Measurements from ENCODE around the gene PSIP1. TPM values are rescaled to one million over a fixed set of nuclear protein-coding genes. Genes with fewer than 3 reads are reported as not detected.

The PSIP1 gene
- 10 to 100 TPM; 25.5 to 41.2 TPM for total RNA-seq

GRCh38 chr9:15510789-15511575 is at the start of gene PSIP1:
TSS of gene PSIP1 (minus strand) at chr9:15510970. CDS start at chr9:15510188, 782 bp downstream.
- DNase-seq, result peak; percentile 85
- TF ChIP-seq CTCF (IDR thresholded peaks at IDR 0.05), result no peak
- H3K4me1 ChIP-seq, result no peaks in the 10 kb centered on the region
- peak within 1 kb of the TSS; percentile 64 to 85 for H3K9ac ChIP-seq (ENCODE audit: low read depth in 2 of 2, low read length in 2 of 2)
- intact Hi-C loops (cut with DNase I), result loop anchor here (5.0 kb wide), 1 partner anchor 36 kb away; no protein-coding TSS in a partner anchor
- no peaks in the 10 kb centered on the region for H3K9me3 ChIP-seq
- no peaks in the 10 kb centered on the region for H3K27me3 ChIP-seq
- peak within 1 kb of the TSS; percentile 98 for H3K4me3 ChIP-seq
- peak within 1 kb of the TSS; percentile 93 for H3K27ac ChIP-seq
- no peaks in the 10 kb centered on the region for H3K36me3 ChIP-seq

GRCh38 chr9:15553528-15553898 is 42.7 kb upstream of the PSIP1 start:
- TF ChIP-seq CTCF (IDR thresholded peaks at IDR 0.05), result no peak
- Histone ChIP-seq H3K4me3 (peak overlapping the region; percentile 73), H3K27ac (peak overlapping the region; percentile 76), H3K9ac (ENCODE audit: low read depth in 2 of 2, low read length in 2 of 2) (peak overlapping the region; percentile 84 to 86), H3K9me3 (no peaks in the 10 kb centered on the region), H3K27me3 (no peaks in the 10 kb centered on the region), H3K36me3 (no peaks in the 10 kb centered on the region), H3K4me1 (no peaks in the 10 kb centered on the region)
- DNase-seq, result no peak
- intact Hi-C loops (cut with DNase I), result no loop called here

- peak within 1 kb of the TSS; percentile 73 for H3K4me3 ChIP-seq
- intact Hi-C loops (cut with DNase I), result no loop called here
- H3K36me3 ChIP-seq, result no peaks in the 10 kb centered on the region
- H3K4me1 ChIP-seq, result no peaks in the 10 kb centered on the region
- peak; percentile 95 for DNase-seq
- no peaks in the 10 kb centered on the region for H3K27me3 ChIP-seq
- TF ChIP-seq CTCF (IDR thresholded peaks at IDR 0.05), result no peak
- H3K9ac ChIP-seq (ENCODE audit: low read depth in 2 of 2, low read length in 2 of 2), result peak within 1 kb of the TSS; percentile 84 to 86
- H3K9me3 ChIP-seq, result no peaks in the 10 kb centered on the region
- peak within 1 kb of the TSS; percentile 76 for H3K27ac ChIP-seq
Measured at GRCh38 chr9:15552636-15553527, 42.1 kb upstream of the PSIP1 start, which contains the start of gene CCDC171. TSS of gene CCDC171 (plus strand) at chr9:15553043. CDS start at chr9:15564089, 11,046 bp downstream.

- Histone ChIP-seq H3K9ac (ENCODE audit: low read depth in 2 of 2, low read length in 2 of 2) (no peak overlapping the region), H3K27ac (no peak overlapping the region), H3K4me3 (no peak overlapping the region), H3K9me3 (no peaks in the 10 kb centered on the region), H3K36me3 (no peaks in the 10 kb centered on the region), H3K4me1 (no peaks in the 10 kb centered on the region), H3K27me3 (no peaks in the 10 kb centered on the region)
- intact Hi-C loops (cut with DNase I), result loop anchor here (5.0 kb wide), 1 partner anchor 37 kb away; the partner anchor contains the start of gene PSIP1
- TF ChIP-seq CTCF (IDR thresholded peaks at IDR 0.05), result no peak
- no peak for DNase-seq
Measured at GRCh38 chr9:15549611-15550010, 38.8 kb upstream of the PSIP1 start.

- no peak overlapping the region for H3K4me3 ChIP-seq
- intact Hi-C loops (cut with DNase I), result no loop called here
Measured at GRCh38 chr9:15543047-15543813, 32.5 kb upstream of the PSIP1 start.

More at GRCh38 chr9:15543047-15543813, 32.5 kb upstream of the PSIP1 start:
- DNase-seq, result no peak
- no peaks in the 10 kb centered on the region for H3K27me3 ChIP-seq
- H3K36me3 ChIP-seq, result no peaks in the 10 kb centered on the region
- no peak for TF ChIP-seq CTCF (IDR thresholded peaks at IDR 0.05)
- no peak overlapping the region for H3K9ac ChIP-seq (ENCODE audit: low read depth in 2 of 2, low read length in 2 of 2)
- no peak overlapping the region for H3K27ac ChIP-seq
- H3K9me3 ChIP-seq, result no peaks in the 10 kb centered on the region
- H3K4me1 ChIP-seq, result no peaks in the 10 kb centered on the region
